Neuron (in vitro differentiated cells): Measurements from ENCODE around the gene TNNI3.
"Not testable (repeated sequence)": the region's sequence is repeated elsewhere in the genome, so short reads cannot be mapped to it uniquely, and the experiment has no call there.

Experiments used
- H2AFZ ChIP-seq: one replicate; pipeline ENCODE4 v1.6.1; 2013; ENCODE audit warnings: low read depth, mild to moderate bottlenecking, inconsistent platforms, low read length, moderate library complexity
- H3K27me3 ChIP-seq: one replicate; pipeline ENCODE4 v1.6.1; 2013; ENCODE audit warnings: low read length; ENCODE audit not compliant: insufficient read depth
- H3K36me3 ChIP-seq: one replicate; pipeline ENCODE4 v1.6.1; 2013; ENCODE audit warnings: low read length; ENCODE audit not compliant: insufficient read depth
- H3K4me1 ChIP-seq: one replicate; pipeline ENCODE4 v1.6.1; 2013; ENCODE audit warnings: low read length; ENCODE audit not compliant: insufficient read depth
- H3K4me3 ChIP-seq: 2 replicates; pipeline ENCODE4 v1.5.1; 2013; ENCODE audit warnings: mild to moderate bottlenecking, low read length, moderate library complexity
- H3K9me3 ChIP-seq: one replicate; pipeline ENCODE4 v1.6.1; 2013; ENCODE audit warnings: low read length

TNNI3 gene

GRCh38 chr19:55157064-55157908 lies at the start of gene TNNI3:
TSS of gene TNNI3 (minus strand) at chr19:55157732. CDS start at chr19:55157589, 143 bp downstream.
- H3K27me3 ChIP-seq = peaks cover 38% of the 10 kb centered on the region
- H3K4me3 ChIP-seq = peak within 1 kb of the TSS; percentile 46
- H3K4me1 ChIP-seq = peaks cover 4% of the 10 kb centered on the region
- no peak within 1 kb of the TSS for H2AFZ ChIP-seq
- no peaks in the 10 kb centered on the region for H3K36me3 ChIP-seq
- H3K9me3 ChIP-seq = no peaks in the 10 kb centered on the region

GRCh38 chr19:55206664-55207500 lies 49.4 kb upstream of the TNNI3 start:
- H2AFZ ChIP-seq = no peak overlapping the region
- H3K4me1 ChIP-seq = peaks cover 24% of the 10 kb centered on the region
- H3K4me3 ChIP-seq = no peak overlapping the region
- H3K9me3 ChIP-seq = no peaks in the 10 kb centered on the region
- H3K27me3 ChIP-seq = no peaks in the 10 kb centered on the region
- no peaks in the 10 kb centered on the region for H3K36me3 ChIP-seq

GRCh38 chr19:55202199-55202598 lies 44.7 kb upstream of the TNNI3 start:
- H2AFZ ChIP-seq, H3K4me3 ChIP-seq, H3K4me1 ChIP-seq, H3K27me3 ChIP-seq, H3K9me3 ChIP-seq, H3K36me3 ChIP-seq: not testable (repeated sequence)

DNA sequence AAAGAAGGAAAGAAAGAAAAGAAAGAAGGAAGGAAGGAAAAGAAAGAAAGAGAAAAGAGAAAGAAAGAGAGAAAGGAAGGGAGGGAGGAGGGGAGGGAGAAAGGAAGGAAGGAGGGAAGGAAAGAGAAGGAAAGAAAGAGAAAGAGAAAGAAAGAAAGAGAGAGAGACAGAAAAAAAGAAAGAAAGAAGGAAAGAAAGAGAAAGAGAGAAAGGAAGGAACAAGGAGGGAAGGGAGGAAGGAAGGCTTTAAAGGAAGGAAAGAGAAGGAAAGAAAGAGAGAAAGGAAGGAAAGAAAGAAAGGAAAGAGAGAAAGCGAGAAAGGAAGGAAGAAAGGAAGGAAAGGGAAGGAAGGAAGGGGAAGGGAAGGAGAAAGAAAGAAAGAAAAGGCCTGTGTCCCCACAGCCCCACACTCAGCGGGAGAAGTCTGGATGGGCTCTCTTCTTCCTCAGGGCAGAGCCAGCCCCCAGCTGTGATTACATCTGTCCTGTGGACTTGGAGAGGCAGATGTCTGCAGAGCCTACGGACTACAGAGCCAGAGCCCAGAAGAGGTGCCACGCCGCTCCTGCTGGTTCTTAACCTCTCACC lies 42.2 kb upstream of the TNNI3 start:
- no peaks in the 10 kb centered on the region for H3K36me3 ChIP-seq
- H3K4me3 ChIP-seq = no peak overlapping the region
- no peaks in the 10 kb centered on the region for H3K4me1 ChIP-seq
- no peaks in the 10 kb centered on the region for H3K9me3 ChIP-seq
- no peaks in the 10 kb centered on the region for H3K27me3 ChIP-seq
- H2AFZ ChIP-seq = no peak overlapping the region

GRCh38 chr19:55198651-55199050 lies 41.1 kb upstream of the TNNI3 start:
- no peak overlapping the region for H2AFZ ChIP-seq
- no peaks in the 10 kb centered on the region for H3K27me3 ChIP-seq
- no peaks in the 10 kb centered on the region for H3K4me1 ChIP-seq
- H3K4me3 ChIP-seq = no peak overlapping the region
- H3K36me3 ChIP-seq = no peaks in the 10 kb centered on the region
- no peaks in the 10 kb centered on the region for H3K9me3 ChIP-seq

DNA sequence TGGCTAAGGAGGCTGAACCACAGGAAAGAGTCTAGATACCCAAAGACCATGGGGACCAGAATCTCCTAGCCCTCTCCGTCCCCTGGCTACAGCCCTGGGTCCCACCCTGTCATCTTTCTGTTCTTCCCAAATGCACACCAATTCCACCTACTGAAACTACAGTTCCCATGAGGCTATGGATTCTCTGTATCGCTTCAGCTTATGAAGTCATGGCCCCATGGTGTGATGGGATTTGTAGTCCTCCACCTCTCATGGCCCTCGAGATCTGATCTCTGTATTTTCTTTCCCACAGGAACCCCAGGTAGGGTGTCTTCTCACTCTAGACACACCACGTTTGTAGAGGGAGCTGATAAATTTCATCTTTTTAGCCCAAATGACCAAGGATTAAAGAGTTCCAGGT lies 40.0 kb upstream of the TNNI3 start:
- H3K4me3 ChIP-seq = no peak overlapping the region
- H3K4me1 ChIP-seq = no peaks in the 10 kb centered on the region
- H3K36me3 ChIP-seq = no peaks in the 10 kb centered on the region
- no peaks in the 10 kb centered on the region for H3K9me3 ChIP-seq
- no peak overlapping the region for H2AFZ ChIP-seq
- H3K27me3 ChIP-seq = no peaks in the 10 kb centered on the region

DNA sequence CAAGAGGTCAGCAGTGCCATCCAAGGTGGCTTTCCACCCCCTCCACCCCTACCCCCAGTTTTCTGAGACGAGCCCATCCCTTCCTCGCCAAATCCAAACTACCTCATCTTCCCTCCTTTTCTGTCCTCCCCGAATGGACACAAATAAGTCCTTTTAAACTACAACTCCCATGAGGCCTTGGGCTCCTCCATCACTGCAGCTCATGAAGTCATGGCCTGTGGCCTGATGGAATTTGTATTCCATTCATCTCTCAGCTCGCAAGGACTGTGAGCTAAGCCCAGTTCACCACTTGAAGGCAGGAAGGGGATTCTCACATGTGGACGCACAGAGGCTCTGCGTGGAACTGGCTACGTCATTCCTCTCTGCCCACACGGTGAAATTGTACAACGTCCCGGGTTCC lies 39.3 kb upstream of the TNNI3 start:
- no peaks in the 10 kb centered on the region for H3K4me1 ChIP-seq

DNA sequence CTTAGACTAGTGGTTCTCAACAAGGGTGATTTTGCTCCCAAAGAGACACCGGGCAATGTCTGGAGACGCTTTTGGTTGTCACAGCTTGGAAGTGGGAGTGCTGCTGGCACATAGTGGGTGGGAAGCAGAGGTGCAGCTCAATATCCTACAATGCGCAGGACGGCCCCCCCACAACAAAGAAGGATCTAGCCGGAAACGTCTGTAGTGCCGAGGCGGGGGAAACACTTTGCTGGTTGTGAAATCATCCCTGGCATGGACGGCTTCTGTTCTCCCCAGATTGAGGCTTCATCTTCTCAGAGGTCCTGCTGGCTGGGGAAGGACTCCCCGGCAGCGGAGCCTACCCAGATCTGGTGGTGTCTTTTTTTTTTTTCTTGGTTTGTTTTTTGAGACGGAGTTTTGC lies 35.9 kb upstream of the TNNI3 start:
- Histone ChIP-seq H3K4me1 (no peaks in the 10 kb centered on the region), H3K36me3 (no peaks in the 10 kb centered on the region), H3K27me3 (no peaks in the 10 kb centered on the region), H3K4me3 (no peak overlapping the region), H3K9me3 (no peaks in the 10 kb centered on the region), H2AFZ (no peak overlapping the region)

More for the DNA sequence above, 39.3 kb upstream of the TNNI3 start:
- no peak overlapping the region for H2AFZ ChIP-seq
- no peaks in the 10 kb centered on the region for H3K27me3 ChIP-seq
- H3K9me3 ChIP-seq = no peaks in the 10 kb centered on the region
- H3K36me3 ChIP-seq = no peaks in the 10 kb centered on the region
- H3K4me3 ChIP-seq = no peak overlapping the region

DNA sequence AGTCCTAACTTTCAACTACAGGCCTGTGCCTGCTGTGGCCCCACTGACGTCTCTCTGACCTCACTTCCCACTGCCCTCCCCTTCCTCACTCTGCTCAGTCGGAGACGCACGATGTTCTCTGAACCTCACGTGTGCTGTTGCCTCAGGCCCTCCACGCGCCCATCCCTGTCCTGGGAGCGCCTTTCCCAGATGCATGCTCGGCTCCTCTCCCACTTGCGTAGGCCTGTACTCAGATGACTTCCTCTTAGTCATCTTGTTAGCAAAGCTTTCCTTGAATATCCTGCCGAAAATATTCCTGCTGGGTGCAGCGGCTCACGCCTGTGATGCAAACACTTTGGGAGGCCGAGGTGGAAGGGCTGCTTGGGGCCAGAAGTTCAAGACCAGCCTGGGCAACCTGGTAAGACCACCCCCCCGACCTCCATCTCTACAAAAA lies 31.9 kb upstream of the TNNI3 start:
- Histone ChIP-seq H3K4me3 (no peak overlapping the region), H3K4me1 (no peaks in the 10 kb centered on the region), H3K9me3 (no peaks in the 10 kb centered on the region), H3K27me3 (peaks cover 7% of the 10 kb centered on the region), H3K36me3 (no peaks in the 10 kb centered on the region), H2AFZ (no peak overlapping the region)

DNA sequence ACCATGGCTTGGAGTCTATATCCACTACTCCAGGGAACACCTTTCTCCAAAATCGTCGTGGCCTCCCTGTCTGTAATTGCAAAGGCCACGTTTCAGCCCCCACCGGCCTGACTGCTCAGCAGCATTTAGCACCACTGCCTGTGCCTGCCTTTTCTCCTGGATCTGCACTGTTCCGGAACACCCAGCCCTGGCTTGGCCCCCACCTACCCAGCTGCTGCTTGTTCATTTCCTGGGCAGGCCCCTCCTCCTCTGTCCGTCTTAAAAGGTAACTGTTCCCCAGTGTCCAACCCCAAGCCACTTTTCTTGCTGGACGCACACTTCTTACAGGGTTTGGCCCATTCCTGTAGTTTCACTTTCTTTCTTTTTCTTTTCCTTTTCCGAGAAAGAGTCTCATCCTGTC lies 31.1 kb upstream of the TNNI3 start:
- Histone ChIP-seq H3K9me3 (no peaks in the 10 kb centered on the region), H3K4me3 (no peak overlapping the region), H2AFZ (no peak overlapping the region), H3K27me3 (peaks cover 7% of the 10 kb centered on the region), H3K36me3 (no peaks in the 10 kb centered on the region), H3K4me1 (no peaks in the 10 kb centered on the region)

- no peaks in the 10 kb centered on the region for H3K36me3 ChIP-seq
- H3K4me1 ChIP-seq = no peaks in the 10 kb centered on the region
- no peak overlapping the region for H3K4me3 ChIP-seq
- peaks cover 17% of the 10 kb centered on the region for H3K27me3 ChIP-seq
- H3K9me3 ChIP-seq = peaks cover 2% of the 10 kb centered on the region
- H2AFZ ChIP-seq = no peak overlapping the region
Observed at GRCh38 chr19:55186080-55186479, 28.5 kb upstream of the TNNI3 start.

DNA sequence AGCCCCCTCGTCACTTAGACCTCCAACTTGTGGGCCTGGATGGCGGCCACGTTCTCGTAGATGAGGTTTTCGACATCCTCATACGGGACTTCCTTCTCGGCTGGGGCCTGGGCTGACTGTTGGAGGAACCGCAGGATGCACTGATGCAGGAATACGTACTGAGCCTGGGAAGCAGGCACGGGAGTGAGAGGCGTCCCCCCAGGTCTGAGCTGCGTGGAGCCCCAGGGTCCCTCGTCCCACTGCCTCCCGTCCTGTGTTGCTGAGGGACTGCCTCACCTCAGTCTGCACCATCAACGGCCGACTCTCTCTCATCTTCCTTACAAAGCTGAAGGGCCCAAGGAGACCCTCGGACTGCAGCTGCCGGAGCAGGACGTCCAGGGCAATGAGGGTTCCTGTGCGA lies 24.2 kb upstream of the TNNI3 start:
- H3K4me3 ChIP-seq = no peak overlapping the region
- peaks cover 2% of the 10 kb centered on the region for H3K9me3 ChIP-seq
- H3K36me3 ChIP-seq = no peaks in the 10 kb centered on the region
- no peak overlapping the region for H2AFZ ChIP-seq
- H3K27me3 ChIP-seq = peaks cover 28% of the 10 kb centered on the region
- peaks cover 10% of the 10 kb centered on the region for H3K4me1 ChIP-seq
